ENCODE measurements around the gene PPIE.

DNA sequence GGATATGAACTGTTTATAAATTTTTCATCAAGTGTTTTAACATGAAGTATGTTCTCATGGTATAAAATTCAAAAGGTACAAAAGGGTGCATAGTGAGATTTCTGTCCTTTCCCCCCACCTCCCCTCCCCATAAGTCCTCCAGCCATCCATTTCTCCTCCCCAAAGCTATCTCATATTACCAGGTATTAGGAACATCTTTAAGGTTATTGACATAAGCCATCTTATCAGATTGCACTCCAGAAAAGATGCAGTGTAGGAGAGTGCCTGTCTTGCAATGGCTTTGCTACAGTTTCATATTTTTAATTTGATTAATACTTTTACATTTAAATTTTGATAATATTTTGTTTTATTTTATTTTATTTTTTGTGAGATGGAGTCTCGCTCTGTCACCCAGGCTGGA lies 33.9 kb upstream of the PPIE start:
- TF ChIP-seq, protein P1, sequence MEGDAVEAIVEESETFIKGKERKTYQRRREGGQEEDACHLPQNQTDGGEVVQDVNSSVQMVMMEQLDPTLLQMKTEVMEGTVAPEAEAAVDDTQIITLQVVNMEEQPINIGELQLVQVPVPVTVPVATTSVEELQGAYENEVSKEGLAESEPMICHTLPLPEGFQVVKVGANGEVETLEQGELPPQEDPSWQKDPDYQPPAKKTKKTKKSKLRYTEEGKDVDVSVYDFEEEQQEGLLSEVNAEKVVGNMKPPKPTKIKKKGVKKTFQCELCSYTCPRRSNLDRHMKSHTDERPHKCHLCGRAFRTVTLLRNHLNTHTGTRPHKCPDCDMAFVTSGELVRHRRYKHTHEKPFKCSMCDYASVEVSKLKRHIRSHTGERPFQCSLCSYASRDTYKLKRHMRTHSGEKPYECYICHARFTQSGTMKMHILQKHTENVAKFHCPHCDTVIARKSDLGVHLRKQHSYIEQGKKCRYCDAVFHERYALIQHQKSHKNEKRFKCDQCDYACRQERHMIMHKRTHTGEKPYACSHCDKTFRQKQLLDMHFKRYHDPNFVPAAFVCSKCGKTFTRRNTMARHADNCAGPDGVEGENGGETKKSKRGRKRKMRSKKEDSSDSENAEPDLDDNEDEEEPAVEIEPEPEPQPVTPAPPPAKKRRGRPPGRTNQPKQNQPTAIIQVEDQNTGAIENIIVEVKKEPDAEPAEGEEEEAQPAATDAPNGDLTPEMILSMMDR (IDR thresholded peaks at IDR 0.05), result no peak
- no peak for TF ChIP-seq POLR2A (IDR thresholded peaks at IDR 0.05)
